Right lobe of liver (tissue), 4 donors: ENCODE data around the gene SERINC5.

Source experiments
- POLR2A ChIP-seq: fragments of 450-650 bp; IDR thresholded peaks from one replicate; pipeline ENCODE4 v1.6.1; 2017; ENCODE audit warnings: antibody characterized with exemption, mild to moderate bottlenecking
- TF ChIP-seq, protein P1 (sequence below), 4 donors: fragments of 200-600 bp in 3 of 4; fragments of 450-650 bp in 1 of 4; IDR thresholded peaks; one replicate each; pipeline versions ENCODE4 v1.5.1 to v1.8.0; 2016 to 2022; ENCODE audit warnings: antibody characterized with exemption in 4 of 4, mild to moderate bottlenecking in 2 of 4
- donor health status: DM: no; HTN: no; CAD: no.
- donor health status: DM: no; HTN: no; CAD: no.
- donor health status: DM: no; HTN: yes; CAD: no.

GRCh38 chr5:80189201-80189600, 66.6 kb downstream of the SERINC5 start:
- no peak for TF ChIP-seq POLR2A
- TF ChIP-seq, protein P1, sequence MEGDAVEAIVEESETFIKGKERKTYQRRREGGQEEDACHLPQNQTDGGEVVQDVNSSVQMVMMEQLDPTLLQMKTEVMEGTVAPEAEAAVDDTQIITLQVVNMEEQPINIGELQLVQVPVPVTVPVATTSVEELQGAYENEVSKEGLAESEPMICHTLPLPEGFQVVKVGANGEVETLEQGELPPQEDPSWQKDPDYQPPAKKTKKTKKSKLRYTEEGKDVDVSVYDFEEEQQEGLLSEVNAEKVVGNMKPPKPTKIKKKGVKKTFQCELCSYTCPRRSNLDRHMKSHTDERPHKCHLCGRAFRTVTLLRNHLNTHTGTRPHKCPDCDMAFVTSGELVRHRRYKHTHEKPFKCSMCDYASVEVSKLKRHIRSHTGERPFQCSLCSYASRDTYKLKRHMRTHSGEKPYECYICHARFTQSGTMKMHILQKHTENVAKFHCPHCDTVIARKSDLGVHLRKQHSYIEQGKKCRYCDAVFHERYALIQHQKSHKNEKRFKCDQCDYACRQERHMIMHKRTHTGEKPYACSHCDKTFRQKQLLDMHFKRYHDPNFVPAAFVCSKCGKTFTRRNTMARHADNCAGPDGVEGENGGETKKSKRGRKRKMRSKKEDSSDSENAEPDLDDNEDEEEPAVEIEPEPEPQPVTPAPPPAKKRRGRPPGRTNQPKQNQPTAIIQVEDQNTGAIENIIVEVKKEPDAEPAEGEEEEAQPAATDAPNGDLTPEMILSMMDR (IDR thresholded peaks at IDR 0.05) = no peak
